SK-N-SH (cell line): Measurements from ENCODE around the gene RAB40C. TPM values are rescaled to one million over a fixed set of nuclear protein-coding genes. Genes with fewer than 3 reads are reported as not detected.

Experiments
- CTCF ChIA-PET: fragments of 300-600, 350-600 bp; formaldehyde crosslinking; extraction: SDS; loops from one replicate; lab custom pipeline; 2021; lab: Yijun Ruan, JAX
- POLR2A ChIA-PET: fragments of 350-600 bp; sonication (Branson Sonifier 250); formaldehyde crosslinking; extraction: SDS; loops from one replicate; lab custom pipeline; 2020; ENCODE audit warnings: antibody characterized with exemption, inconsistent platforms; lab: Yijun Ruan, JAX
- DNase-seq: peaks from one replicate; pipeline ENCODE4 v3.0.0; 2012
- H2AFZ ChIP-seq: fragments of 200-600 bp; sonication (generic); 2 replicates; pipeline ENCODE4 v1.8.1; 2016; ENCODE audit warnings: antibody characterized with exemption, mild to moderate bottlenecking, low read depth
- H3F3A ChIP-seq: fragments of 200-600 bp; sonication (generic); replicated peaks from 2 replicates; pipeline ENCODE3; 2016; ENCODE audit warnings: antibody characterized with exemption, mild to moderate bottlenecking; ENCODE audit not compliant: insufficient read depth
- H3K27ac ChIP-seq, 2 experiments: fragments of 200-500 bp in 1 of 2; fragments of 200-600 bp in 1 of 2; sonication (Bioruptor generic) in 1 of 2; sonication (generic), shearing (Covaris generic) in 1 of 2; 2 replicates each; pipeline versions ENCODE4 v1.5.1 to v1.6.1; 2014 to 2016; ENCODE audit warnings: low read depth in 2 of 2, inconsistent platforms in 1 of 2, low read length in 1 of 2, mild to moderate bottlenecking in 1 of 2, mixed read lengths in 1 of 2
- H3K27me3 ChIP-seq: fragments of 200-600 bp; sonication (generic), shearing (Covaris generic); 2 replicates; pipeline ENCODE4 v1.6.1; 2016; ENCODE audit warnings: mixed run types; ENCODE audit not compliant: insufficient read depth
- H3K36me3 ChIP-seq, 2 experiments: fragments of 200-500 bp in 1 of 2; fragments of 200-600 bp in 1 of 2; sonication (Bioruptor generic) in 1 of 2; sonication (generic) in 1 of 2; replicated peaks in 1 of 2; 2 replicates each; pipeline versions ENCODE3 to v1.5.1; 2014 to 2016; ENCODE audit warnings: low read length in 1 of 2, mild to moderate bottlenecking in 1 of 2; ENCODE audit not compliant: insufficient read depth in 2 of 2, control insufficient read depth in 1 of 2
- H3K4me1 ChIP-seq, 2 experiments: fragments of 200-500 bp in 1 of 2; fragments of 200-600 bp in 1 of 2; sonication (Bioruptor generic) in 1 of 2; sonication (generic), shearing (Covaris generic) in 1 of 2; 2 replicates each; pipeline versions ENCODE4 v1.5.1 to v1.6.1; 2014 to 2016; ENCODE audit warnings: low read depth in 1 of 2, low read length in 1 of 2, mixed run types in 1 of 2; ENCODE audit not compliant: insufficient read depth in 2 of 2, control insufficient read depth in 1 of 2
- H3K4me2 ChIP-seq: fragments of 200-600 bp; sonication (generic), shearing (Covaris generic); 2 replicates; pipeline ENCODE4 v1.6.1; 2017; ENCODE audit warnings: mixed run types
- H3K4me3 ChIP-seq, 2 experiments: fragments of 200-500 bp in 1 of 2; fragments of 200-600 bp in 1 of 2; sonication (Bioruptor generic) in 1 of 2; sonication (generic), shearing (Covaris generic) in 1 of 2; 2 replicates each; pipeline versions ENCODE4 v1.5.1 to v1.8.1; 2014 to 2016; ENCODE audit warnings: low read depth in 2 of 2, inconsistent platforms in 1 of 2, low read length in 1 of 2, mild to moderate bottlenecking in 1 of 2, mixed read lengths in 1 of 2, moderate library complexity in 1 of 2
- H3K79me2 ChIP-seq: fragments of 200-600 bp; sonication (generic); 2 replicates; pipeline ENCODE4 v1.8.1; 2017; ENCODE audit warnings: mild to moderate bottlenecking; ENCODE audit not compliant: insufficient read depth
- H3K9ac ChIP-seq: fragments of 200-600 bp; sonication (generic); 2 replicates; pipeline ENCODE4 v1.6.1; 2017; ENCODE audit warnings: mixed run types
- H3K9me2 ChIP-seq: fragments of 200-600 bp; sonication (generic); 2 replicates; pipeline ENCODE4 v1.6.1; 2017; ENCODE audit warnings: mixed run types
- H3K9me3 ChIP-seq: fragments of 200-600 bp; sonication (generic); 2 replicates; pipeline ENCODE4 v1.6.1; 2017; ENCODE audit warnings: mixed run types, mild to moderate bottlenecking, moderate library complexity
- H4K20me1 ChIP-seq: fragments of 200-600 bp; sonication (generic); 2 replicates; pipeline ENCODE4 v1.6.1; 2017; ENCODE audit warnings: mild to moderate bottlenecking, mixed run types; ENCODE audit not compliant: insufficient read depth
- FOXM1 ChIP-seq: IDR thresholded peaks from 2 replicates; pipeline ENCODE4 v1.4.0; 2012; ENCODE audit warnings: low read depth, mild to moderate bottlenecking
- NFIC ChIP-seq: IDR thresholded peaks from 2 replicates; pipeline ENCODE4 v1.4.0; 2012; ENCODE audit warnings: borderline replicate concordance
- NRF1 ChIP-seq: IDR thresholded peaks from 2 replicates; pipeline ENCODE4 v1.6.1; 2012; ENCODE audit warnings: low read depth, mild to moderate bottlenecking, low read length
- PBX3 ChIP-seq: IDR thresholded peaks from 2 replicates; pipeline ENCODE4; 2012
- POLR2AphosphoS5 ChIP-seq: IDR thresholded peaks from 2 replicates; pipeline ENCODE4 v1.6.1; 2012; ENCODE audit warnings: low read depth, low read length
- REST ChIP-seq: IDR thresholded peaks from 2 replicates; pipeline ENCODE4 v1.6.1; 2012; ENCODE audit warnings: mild to moderate bottlenecking, low read depth, low read length, moderate library complexity
- RFX5 ChIP-seq: IDR thresholded peaks from 2 replicates; pipeline ENCODE4 v1.6.1; 2012; ENCODE audit warnings: mild to moderate bottlenecking, improper control_type of control experiment, low read length
- SMC3 ChIP-seq: IDR thresholded peaks from 2 replicates; pipeline ENCODE4 v1.6.1; 2012; ENCODE audit warnings: low read depth, low read length, improper control_type of control experiment
- USF1 ChIP-seq: IDR thresholded peaks from 2 replicates; pipeline ENCODE4 v1.4.0; 2012; ENCODE audit warnings: low read depth, borderline replicate concordance
- USF2 ChIP-seq: fragments of 150-350 bp; IDR thresholded peaks from 2 replicates; pipeline ENCODE4 v1.6.1; 2017; ENCODE audit warnings: antibody characterized with exemption, low read length, low read depth, borderline replicate concordance
- YY1 ChIP-seq: IDR thresholded peaks from 2 replicates; pipeline ENCODE4 v1.4.0; 2012; ENCODE audit warnings: low read depth, mild to moderate bottlenecking
- ZBTB33 ChIP-seq: IDR thresholded peaks from 2 replicates; pipeline ENCODE4 v1.4.0; 2012; ENCODE audit warnings: low read depth, borderline replicate concordance
- WGBS: methylation state at CpG from one replicate; pipeline ENCODE4 v1.1.6; 2017; ENCODE audit warnings: low lambda C conversion rate; 5-methylcytosine and 5-hydroxymethylcytosine counted together
- polyA plus RNA-seq, 3 experiments: library from polyadenylated mRNA; depleted of rRNA; stranded (reverse); fragments of >200 nt; gene quantifications; 2 replicates each; pipeline ENCODE4 v1.2.3, GENCODE V29; 2012

The RAB40C gene
- polyA plus RNA-seq, 1 of the 3 experiments (the other 2 are of a cell fraction): 13.0 TPM

- Histone ChIP-seq H3K9ac (no peak overlapping the region), H3K9me3 (no peaks in the 10 kb centered on the region), H2AFZ (no peak overlapping the region), H3K4me3 (no peak overlapping the region), H3F3A (peaks cover 2% of the 10 kb centered on the region), H4K20me1 (no peaks in the 10 kb centered on the region), H3K4me2 (no peak overlapping the region), H3K4me1 (peaks cover 0 to 9% of the 10 kb centered on the region in 2 experiments; a peak in 1 of 4 replicates), H3K27ac (no peak overlapping the region), H3K36me3 (peaks cover 0 to 5% of the 10 kb centered on the region in 2 experiments), H3K79me2 (no peaks in the 10 kb centered on the region), H3K9me2 (no peaks in the 10 kb centered on the region), H3K27me3 (peaks cover 27% of the 10 kb centered on the region)
- ChIA-PET POLR2A (interaction anchor here (0.5 kb wide), 1 partner anchor 13 kb away, joined by 3 read pairs; no protein-coding TSS in a partner anchor), CTCF (interaction anchor here (0.8 to 1.5 kb wide), 5 partner anchors 12 to 66 kb away, joined by 3 read pairs; no protein-coding TSS in a partner anchor)
- WGBS: 76% methylated on average over 4 of the region's 22 CpGs
- no peak for DNase-seq
- no peak for TF ChIP-seq USF1
- no peak for TF ChIP-seq PBX3
- no peak for TF ChIP-seq ZBTB33
- no peak for TF ChIP-seq SMC3
- TF ChIP-seq FOXM1: no peak
- TF ChIP-seq USF2: no peak
- TF ChIP-seq RFX5: no peak
Measured at GRCh38 chr16:558298-559020, 31.4 kb upstream of the RAB40C start.

- Histone ChIP-seq H3K27me3 (peaks cover 27% of the 10 kb centered on the region), H3K4me2 (no peak overlapping the region), H3K27ac (no peak overlapping the region), H3K9me2 (no peaks in the 10 kb centered on the region), H3K79me2 (no peaks in the 10 kb centered on the region), H3K9ac (no peak overlapping the region), H3K9me3 (no peaks in the 10 kb centered on the region), H4K20me1 (no peaks in the 10 kb centered on the region), H2AFZ (no peak overlapping the region), H3K4me1 (peaks cover 0 to 10% of the 10 kb centered on the region in 2 experiments; a peak in 1 of 4 replicates), H3K4me3 (no peak overlapping the region), H3K36me3 (peaks cover 0 to under 1% of the 10 kb centered on the region in 2 experiments), H3F3A (peaks cover 2% of the 10 kb centered on the region)
- POLR2A ChIA-PET: interaction anchor here (0.5 kb wide), 1 partner anchor 13 kb away, joined by 3 read pairs; no protein-coding TSS in a partner anchor
- WGBS: 60% methylated on average over 2 of the region's 15 CpGs
- CTCF ChIA-PET: interaction anchor here (1.0 to 1.5 kb wide), 3 partner anchors 12 to 51 kb away, joined by 3 read pairs; no protein-coding TSS in a partner anchor
- no peak for DNase-seq
- TF ChIP-seq NFIC (no peak), YY1 (no peak), POLR2AphosphoS5 (no peak), PBX3 (no peak), ZBTB33 (no peak), NRF1 (no peak), REST (no peak)
Measured at GRCh38 chr16:559021-559380, 30.9 kb upstream of the RAB40C start.
